Naive thymus-derived CD4-positive, alpha-beta T cell (primary cell): ENCODE results near the gene ITPR1. TPM values are rescaled to one million over a fixed set of nuclear protein-coding genes. Genes with fewer than 3 reads are reported as not detected.

Experiments
- ATAC-seq: fragments of 150-1000 bp; cut with Tn5 transposase; 2 replicates; pipeline ENCODE4 v1.10.0; 2021; ENCODE audit warnings: mild to moderate bottlenecking, moderate library complexity
- CTCF ChIA-PET: fragments of 350-600 bp; sonication (Branson Sonifier 250); formaldehyde crosslinking; loops from one replicate; lab custom pipeline; 2021; ENCODE audit warnings: antibody characterized with exemption; lab: Charles Lee
- POLR2A ChIA-PET: fragments of 350-600 bp; sonication (Branson Sonifier 250); formaldehyde crosslinking; loops from one replicate; lab custom pipeline; 2021; ENCODE audit warnings: antibody characterized with exemption, inconsistent platforms; lab: Charles Lee
- DNase-seq, 9 donors: peaks; one replicate each; pipeline versions ENCODE4 v3.0.0 to v3.0.0-alpha.2; 2020 to 2022; ENCODE audit warnings: mixed read lengths in 1 of 9
- H3K27ac ChIP-seq: one replicate; pipeline ENCODE4 v1.7.0; 2013; ENCODE audit warnings: mild to moderate bottlenecking, low read depth, low read length, moderate library complexity
- H3K27me3 ChIP-seq, 2 donors: one replicate each; pipeline ENCODE4 v1.7.0; 2013; ENCODE audit warnings: low read length in 2 of 2, mild to moderate bottlenecking in 2 of 2, moderate library complexity in 2 of 2; ENCODE audit not compliant: control insufficient read depth in 2 of 2, insufficient read depth in 2 of 2
- H3K36me3 ChIP-seq, 3 experiments: 1 replicate in 2 of 3; 2 replicates in 1 of 3; pipeline ENCODE4 v1.7.0; 2013; ENCODE audit warnings: low read length in 3 of 3, mild to moderate bottlenecking in 3 of 3, moderate library complexity in 1 of 3; ENCODE audit not compliant: insufficient read depth in 3 of 3, control insufficient read depth in 2 of 3
- H3K4me1 ChIP-seq, 2 donors: one replicate each; pipeline ENCODE4 v1.7.0; 2013; ENCODE audit warnings: low read length in 2 of 2, mild to moderate bottlenecking in 2 of 2, moderate library complexity in 1 of 2; ENCODE audit not compliant: control insufficient read depth in 2 of 2, insufficient read depth in 2 of 2
- H3K4me3 ChIP-seq: 2 replicates; pipeline ENCODE4 v1.7.0; 2013; ENCODE audit warnings: mild to moderate bottlenecking, low read length
- H3K9me3 ChIP-seq, 3 experiments: 1 replicate in 2 of 3; 2 replicates in 1 of 3; pipeline ENCODE4 v1.7.0; 2013; ENCODE audit warnings: low read length in 3 of 3; ENCODE audit not compliant: control insufficient read depth in 2 of 3
- H3K27ac Mint-ChIP-seq, 9 donors: one replicate each; pipeline ENCODE4 v1.8.0; 2020 to 2022; ENCODE audit warnings: mixed read lengths in 9 of 9, mild to moderate bottlenecking in 8 of 9, moderate library complexity in 5 of 9, inconsistent platforms in 2 of 9
- H3K27me3 Mint-ChIP-seq, 5 donors: one replicate each; pipeline ENCODE4 v1.8.0; 2021 to 2022; ENCODE audit warnings: mixed read lengths in 5 of 5, mild to moderate bottlenecking in 1 of 5
- H3K36me3 Mint-ChIP-seq, 5 donors: one replicate each; pipeline ENCODE4 v1.8.0; 2020 to 2022; ENCODE audit warnings: mixed read lengths in 5 of 5, mild to moderate bottlenecking in 3 of 5, inconsistent platforms in 1 of 5
- H3K4me1 Mint-ChIP-seq, 7 donors: one replicate each; pipeline ENCODE4 v1.8.0; 2020 to 2022; ENCODE audit warnings: mixed read lengths in 7 of 7, mild to moderate bottlenecking in 3 of 7, inconsistent platforms in 1 of 7
- H3K4me3 Mint-ChIP-seq, 10 donors: one replicate each; pipeline ENCODE4 v1.8.0; 2020 to 2022; ENCODE audit warnings: mild to moderate bottlenecking in 10 of 10, mixed read lengths in 10 of 10, moderate library complexity in 6 of 10, inconsistent platforms in 2 of 10
- H3K9me3 Mint-ChIP-seq, 11 donors: one replicate each; pipeline ENCODE4 v1.8.0; 2020 to 2022; ENCODE audit warnings: mixed read lengths in 11 of 11, mild to moderate bottlenecking in 4 of 11, inconsistent platforms in 1 of 11, moderate library complexity in 1 of 11
- intact Hi-C, 2 donors: fragments of 100-400 bp; cut with micrococcal nuclease; formaldehyde crosslinking; loops; one replicate each; pipeline ENCODE4 v1.15.1; 2023
- polyA plus RNA-seq, 2 donors: library from polyadenylated mRNA; unstranded; fragments of 300-500 nt; fragmentation: Illumina TruSeq; gene quantifications; one replicate each; pipeline ENCODE4 v1.2.3, GENCODE V29; 2021
- total RNA-seq, 6 experiments: library from RNA in 5 of 6; stranded (reverse) in 5 of 6; gene quantifications; 1 replicate in 5 of 6; 2 replicates in 1 of 6; pipeline ENCODE4 v1.2.3 and lab custom pipeline; 2021 to 2026

The ITPR1 gene
- total and polyA plus RNA-seq, 7 experiments from 2014 or later = 15.1 to 118 (median 83.8) TPM

GRCh38 chr3:4634894-4635293, 141.7 kb downstream of the ITPR1 start:
- intact Hi-C loops = loop anchor here (5.0 kb wide), 4 partner anchors 118 to 1433 kb away; partner anchors contain the start of gene SETMAR (in 1 of the 2)

DNA sequence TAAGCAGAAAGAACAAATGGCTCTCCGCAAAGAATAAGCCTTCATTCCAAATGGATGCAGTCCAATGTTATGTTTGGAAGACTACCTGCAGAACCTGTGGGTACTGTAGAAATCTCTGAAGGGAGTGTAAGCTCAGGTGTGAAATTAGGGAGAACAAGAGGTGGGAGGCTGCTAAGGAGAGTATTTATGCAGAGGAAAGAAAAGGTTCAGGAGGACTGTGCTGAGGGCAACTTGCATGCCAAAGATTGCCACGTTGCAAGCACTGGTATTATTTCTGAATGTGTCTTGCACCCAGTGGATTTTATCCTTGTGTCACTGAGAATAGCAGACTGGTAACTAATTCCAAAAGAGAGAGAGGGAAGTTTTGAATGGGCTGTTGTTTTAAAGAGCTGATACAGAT, 144.1 kb downstream of the ITPR1 start:
- H3K27me3 ChIP-seq = no peaks in the 10 kb centered on the region
- peaks cover 0 to 40% (median 0%) of the 10 kb centered on the region in 3 experiments for H3K36me3 ChIP-seq
- POLR2A ChIA-PET = interaction anchor here (0.6 kb wide), 1 partner anchor 118 kb away, joined by 3 read pairs; no protein-coding TSS in a partner anchor
- no peak overlapping the region for H3K4me3 ChIP-seq
- Mint-ChIP-seq H3K4me3 (no peak overlapping the region), H3K4me1 (peaks cover 6 to 8% (median 7%) of the 10 kb centered on the region in 7 donors), H3K27ac (no peak overlapping the region), H3K9me3 (no peaks in the 10 kb centered on the region), H3K36me3 (peaks cover 0 to 29% (median 8%) of the 10 kb centered on the region in 5 donors), H3K27me3 (no peaks in the 10 kb centered on the region)
- ATAC-seq (no peak), DNase-seq (no peak)
- H3K4me1 ChIP-seq = no peaks in the 10 kb centered on the region
- H3K9me3 ChIP-seq = no peaks in the 10 kb centered on the region
- intact Hi-C loops = no loop called here
- CTCF ChIA-PET = interaction anchor here (2.2 kb wide), 1 partner anchor 286 kb away, joined by 8 read pairs; no protein-coding TSS in a partner anchor
- H3K27ac ChIP-seq = no peak overlapping the region

More at GRCh38 chr3:4634894-4635293, 141.7 kb downstream of the ITPR1 start:
- H3K4me3 Mint-ChIP-seq = no peak overlapping the region
- no peak for ATAC-seq
- ChIA-PET CTCF (interaction anchor here (2.1 to 7.9 kb wide), 2 partner anchors 117 to 283 kb away, joined by 30 to 79 read pairs; no protein-coding TSS in a partner anchor), POLR2A (no interaction called here)
- peaks cover 0 to 18% (median 0%) of the 10 kb centered on the region in 3 experiments for H3K36me3 ChIP-seq
- no peaks in the 10 kb centered on the region for H3K27me3 ChIP-seq
- no peaks in the 10 kb centered on the region for H3K27me3 Mint-ChIP-seq
- no peaks in the 10 kb centered on the region for H3K4me1 ChIP-seq
- DNase-seq = no peak
- H3K4me1 Mint-ChIP-seq = peaks cover 6 to 8% (median 7%) of the 10 kb centered on the region in 7 donors
- H3K27ac Mint-ChIP-seq = no peak overlapping the region
- H3K27ac ChIP-seq = no peak overlapping the region
- no peaks in the 10 kb centered on the region for H3K9me3 Mint-ChIP-seq
- H3K36me3 Mint-ChIP-seq = peaks cover 0 to 8% (median 0%) of the 10 kb centered on the region in 5 donors
- H3K9me3 ChIP-seq = no peaks in the 10 kb centered on the region
- H3K4me3 ChIP-seq = no peak overlapping the region

DNA sequence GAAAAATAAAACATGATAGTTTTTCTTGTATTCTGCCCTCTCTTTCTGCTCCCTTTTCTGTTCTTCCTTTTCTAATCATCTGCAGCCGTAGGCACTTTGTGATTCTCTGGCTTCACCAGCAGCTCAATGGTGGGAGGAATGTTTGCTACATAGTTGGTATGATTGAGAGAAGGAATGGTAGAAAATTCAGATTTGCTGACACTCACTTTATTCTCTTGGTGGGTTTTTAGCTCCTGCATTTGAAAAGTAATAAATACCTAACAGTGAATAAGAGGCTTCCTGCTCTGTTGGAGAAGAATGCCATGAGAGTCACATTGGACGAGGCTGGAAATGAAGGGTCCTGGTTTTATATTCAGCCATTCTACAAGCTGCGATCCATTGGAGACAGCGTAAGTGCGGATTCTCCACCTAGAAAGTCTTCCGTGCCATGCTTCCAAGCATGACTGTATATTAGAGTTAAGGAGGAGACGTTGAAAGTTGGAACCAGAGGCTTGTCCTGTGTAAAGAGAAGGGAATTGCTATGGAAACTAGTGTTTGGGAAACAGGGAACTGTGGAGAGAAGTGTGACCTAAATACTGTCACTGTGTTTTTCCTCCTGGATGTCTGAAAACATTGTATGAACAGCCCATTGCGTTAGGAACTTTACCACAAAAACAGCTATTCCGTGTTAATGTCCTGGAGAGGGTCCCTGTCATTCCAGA, 148.9 kb downstream of the ITPR1 start:
- Mint-ChIP-seq H3K36me3 (peaks cover 8 to 64% (median 20%) of the 10 kb centered on the region in 5 donors), H3K4me1 (peaks cover 0 to 20% (median 14%) of the 10 kb centered on the region in 7 donors), H3K27ac (no peak overlapping the region), H3K4me3 (no peak overlapping the region), H3K27me3 (no peaks in the 10 kb centered on the region), H3K9me3 (no peaks in the 10 kb centered on the region)
- intact Hi-C loops = no loop called here
- DNase-seq (no peak), ATAC-seq (no peak)
- Histone ChIP-seq H3K4me1 (no peaks in the 10 kb centered on the region), H3K9me3 (no peaks in the 10 kb centered on the region), H3K36me3 (peaks cover 0 to 66% (median 8%) of the 10 kb centered on the region in 3 experiments), H3K27me3 (no peaks in the 10 kb centered on the region), H3K4me3 (no peak overlapping the region), H3K27ac (no peak overlapping the region)
- CTCF ChIA-PET = interaction anchor here (0.6 to 1.2 kb wide), 4 partner anchors 8 to 14 kb away, joined by 3 to 6 read pairs (median 4); no protein-coding TSS in a partner anchor
- POLR2A ChIA-PET = no interaction called here

DNA sequence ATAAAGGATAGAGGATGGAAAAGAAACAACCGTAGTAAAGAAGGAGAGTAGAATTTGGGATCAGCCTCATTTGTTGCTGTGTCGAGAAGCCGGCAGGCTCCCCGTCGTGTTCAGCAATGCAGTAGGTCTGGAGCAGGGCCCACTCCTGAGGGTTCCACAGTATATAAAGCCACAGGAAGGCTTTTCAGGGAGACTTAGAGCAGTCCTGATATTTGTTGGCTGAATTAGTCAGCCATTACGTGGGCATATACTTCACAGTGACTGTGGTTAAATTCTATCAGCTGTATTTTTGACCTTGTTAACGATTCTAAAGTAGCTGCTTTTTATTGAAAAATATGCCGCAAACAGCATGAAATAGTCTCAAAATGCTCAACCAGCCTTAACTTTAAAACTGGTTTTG, 149.5 kb downstream of the ITPR1 start:
- ChIA-PET POLR2A (no interaction called here), CTCF (interaction anchor here (0.6 to 1.2 kb wide), 2 partner anchors 13 to 15 kb away, joined by 3 to 4 read pairs; no protein-coding TSS in a partner anchor)
- intact Hi-C loops = no loop called here
- Histone ChIP-seq H3K4me1 (no peaks in the 10 kb centered on the region), H3K36me3 (peaks cover 0 to 72% (median 8%) of the 10 kb centered on the region in 3 experiments), H3K27me3 (no peaks in the 10 kb centered on the region), H3K4me3 (no peak overlapping the region), H3K27ac (no peak overlapping the region), H3K9me3 (no peaks in the 10 kb centered on the region)
- Mint-ChIP-seq H3K36me3 (peaks cover 13 to 70% (median 26%) of the 10 kb centered on the region in 5 donors), H3K4me1 (peaks cover 0 to 20% (median 14%) of the 10 kb centered on the region in 7 donors), H3K9me3 (no peaks in the 10 kb centered on the region), H3K27me3 (no peaks in the 10 kb centered on the region), H3K27ac (no peak overlapping the region), H3K4me3 (no peak overlapping the region)
- DNase-seq (no peak), ATAC-seq (no peak)

- no peaks in the 10 kb centered on the region for H3K4me1 ChIP-seq
- Mint-ChIP-seq H3K4me1 (peaks cover 0 to 20% (median 14%) of the 10 kb centered on the region in 7 donors), H3K4me3 (no peak overlapping the region), H3K27me3 (no peaks in the 10 kb centered on the region), H3K27ac (peak overlapping the region in 4 of 9 donors; percentile 5 to 64 (median 64)), H3K9me3 (no peaks in the 10 kb centered on the region), H3K36me3 (peaks cover 13 to 84% (median 38%) of the 10 kb centered on the region in 5 donors)
- no peak overlapping the region for H3K27ac ChIP-seq
- POLR2A ChIA-PET = interaction anchor here (0.6 kb wide), 1 partner anchor 9 kb away, joined by 3 read pairs; no protein-coding TSS in a partner anchor
- peaks cover 0 to 67% (median 8%) of the 10 kb centered on the region in 3 experiments for H3K36me3 ChIP-seq
- CTCF ChIA-PET = no interaction called here
- H3K9me3 ChIP-seq = no peaks in the 10 kb centered on the region
- H3K27me3 ChIP-seq = no peaks in the 10 kb centered on the region
- no peak overlapping the region for H3K4me3 ChIP-seq
- DNase-seq (no peak), ATAC-seq (no peak)
- intact Hi-C loops = no loop called here
Observed at GRCh38 chr3:4643904-4644547, 150.9 kb downstream of the ITPR1 start.

DNA sequence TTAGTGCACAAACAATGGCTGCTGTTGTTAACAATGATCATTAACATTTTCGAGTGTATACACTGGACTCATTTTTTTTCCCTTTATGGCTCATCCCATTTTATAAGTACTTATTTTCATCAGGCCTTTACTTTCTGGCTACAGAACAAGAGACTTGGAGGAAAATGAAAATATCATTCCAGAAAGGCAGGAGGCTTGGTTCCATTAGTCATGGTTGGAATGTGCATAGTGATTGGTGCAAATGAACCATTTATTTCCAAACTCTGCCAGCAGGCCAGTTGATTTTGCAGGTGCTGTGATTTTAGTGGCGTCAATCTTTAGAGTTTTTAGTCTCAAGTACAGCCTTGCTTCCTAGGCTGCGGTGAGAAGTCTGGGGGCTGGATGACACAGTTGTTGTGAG, 151.8 kb downstream of the ITPR1 start:
- POLR2A ChIA-PET = no interaction called here
- no peak for DNase-seq

More for the DNA sequence above, 151.8 kb downstream of the ITPR1 start:
- Histone ChIP-seq H3K36me3 (peaks cover 0 to 68% (median 8%) of the 10 kb centered on the region in 3 experiments), H3K4me1 (no peaks in the 10 kb centered on the region), H3K9me3 (no peaks in the 10 kb centered on the region), H3K27me3 (no peaks in the 10 kb centered on the region), H3K4me3 (no peak overlapping the region), H3K27ac (no peak overlapping the region)
- Mint-ChIP-seq H3K9me3 (peaks cover 0 to 9% (median 0%) of the 10 kb centered on the region in 11 donors), H3K4me3 (peak overlapping the region in 1 of 10 donors; percentile 33), H3K4me1 (peaks cover 0 to 20% (median 14%) of the 10 kb centered on the region in 7 donors), H3K27me3 (no peaks in the 10 kb centered on the region), H3K36me3 (peaks cover 21 to 85% (median 48%) of the 10 kb centered on the region in 5 donors), H3K27ac (peak overlapping the region in 6 of 9 donors; percentile 63 to 82 (median 64))
- ATAC-seq = no peak
- intact Hi-C loops = no loop called here
- CTCF ChIA-PET = no interaction called here
